ENCODE measurements around the gene PCK2. TPM values are rescaled to one million over a fixed set of nuclear protein-coding genes. Genes with fewer than 3 reads are reported as not detected.

The PCK2 gene
- total RNA-seq, 4 donors from 2014 or later: 15.4 to 29.0 (median 21.0) TPM

GRCh38 chr14:24150061-24150460, 56.0 kb downstream of the PCK2 start:
- 89 to 94% methylated on average over 9 of the region's 9 CpGs for WGBS, 2 donors
- no peak for DNase-seq (ENCODE audit: low spot score in 2 of 2)
- no peak for TF ChIP-seq POLR2A (IDR thresholded peaks at IDR 0.05)
- TF ChIP-seq CTCF (IDR thresholded peaks at IDR 0.05): no peak
- intact Hi-C loops (cut with DNase I; ENCODE audit: low total_unique reads): no loop called here
- H3K4me3 ChIP-seq (ENCODE audit: low read depth, poor library complexity, severe bottlenecking): no peak overlapping the region

GRCh38 chr14:24150567-24150966, 56.5 kb downstream of the PCK2 start:
- no peak overlapping the region for H3K4me3 ChIP-seq (ENCODE audit: low read depth, poor library complexity, severe bottlenecking)
- TF ChIP-seq POLR2A (IDR thresholded peaks at IDR 0.05) (no peak), CTCF (IDR thresholded peaks at IDR 0.05) (no peak)
- intact Hi-C loops (cut with DNase I; ENCODE audit: low total_unique reads): no loop called here
- peak in 1 of 2 donors; percentile 82 for DNase-seq (ENCODE audit: low spot score in 2 of 2)
- 87 to 92% methylated on average over 9 of the region's 9 CpGs for WGBS, 2 donors

GRCh38 chr14:24150993-24151392, 56.9 kb downstream of the PCK2 start:
- TF ChIP-seq POLR2A (IDR thresholded peaks at IDR 0.05) (no peak), CTCF (IDR thresholded peaks at IDR 0.05) (no peak)
- whole genome bisulfite sequencing, 2 donors: 90% methylated on average over 9 of the region's 9 CpGs
- no peak for DNase-seq (ENCODE audit: low spot score in 2 of 2)
- intact Hi-C loops (cut with DNase I; ENCODE audit: low total_unique reads): no loop called here
- H3K4me3 ChIP-seq (ENCODE audit: low read depth, poor library complexity, severe bottlenecking): no peak overlapping the region

- TF ChIP-seq POLR2A (IDR thresholded peaks at IDR 0.05): no peak
- peak in 1 of 3 donors; percentile 7 for TF ChIP-seq CTCF (IDR thresholded peaks at IDR 0.05)
- no peak overlapping the region for H3K4me3 ChIP-seq (ENCODE audit: low read depth, poor library complexity, severe bottlenecking)
- DNase-seq (ENCODE audit: low spot score in 2 of 2): no peak
- WGBS, 2 donors: 90 to 94% methylated on average over 13 to 16 of the region's 16 CpGs
- intact Hi-C loops (cut with DNase I; ENCODE audit: low total_unique reads): no loop called here
Measured at GRCh38 chr14:24151404-24152080, 57.4 kb downstream of the PCK2 start.

Small RNA genes lying within 50 kb of the gene (microRNA-seq; reads per million reads assigned to microRNA genes)
- 0 reads per million in 2 donors for gene MIR7703 (ENCODE audit: borderline number of aligned reads in 1 of 2, borderline replicate concordance in 2 of 2)

Other genes with a start within 250 kb of the PCK2 start
- gene DHRS4, start 140.5 kb upstream of the PCK2 start, total RNA-seq: 10 to 100 TPM; 29.9 to 54.0 (median 38.9) TPM
- gene DHRS4L2, start 105.4 kb upstream of the PCK2 start, total RNA-seq: 10 to 100 TPM; 15.8 to 40.4 (median 23.3) TPM
- 1 to 10 TPM; 2.8 to 7.6 (median 5.2) TPM for gene CARMIL3, start 42.3 kb upstream of the PCK2 start, total RNA-seq
- gene CPNE6, start 22.7 kb upstream of the PCK2 start, total RNA-seq: under 1 TPM in 1 of 4 donors, not detected in 3; 0.39 TPM
- 100 to 1,000 TPM in 1 of 4 donors, 10 to 100 TPM in 3; 53.3 to 134 (median 64.3) TPM for gene DCAF11, start 20.5 kb downstream of the PCK2 start, total RNA-seq
- 1 to 10 TPM in 2 of 4 donors, under 1 TPM in 1, not detected in 1; 0.52 to 2.4 (median 2.2) TPM for gene NRL, start 20.6 kb downstream of the PCK2 start, total RNA-seq
- 1 to 10 TPM in 2 of 4 donors, under 1 TPM in 1, not detected in 1; 0.61 to 1.3 (median 1.0) TPM for gene FITM1, start 36.3 kb downstream of the PCK2 start, total RNA-seq
- gene PSME1, start 41.9 kb downstream of the PCK2 start, total RNA-seq: 100 to 1,000 TPM in 3 of 4 donors, 10 to 100 TPM in 1; 81.3 to 125 (median 114) TPM
- gene EMC9, start 47.3 kb downstream of the PCK2 start, total RNA-seq: 10 to 100 TPM; 13.3 to 21.8 (median 20.6) TPM
- 10 to 100 TPM; 23.2 to 50.2 (median 31.2) TPM for gene PSME2, start 52.3 kb downstream of the PCK2 start, total RNA-seq
- gene RNF31, start 53.2 kb downstream of the PCK2 start, total RNA-seq: 10 to 100 TPM; 53.1 to 98.6 (median 77.3) TPM
- 10 to 100 TPM; 36.1 to 54.1 (median 44.2) TPM for gene IRF9, start 67.0 kb downstream of the PCK2 start, total RNA-seq
- 1 to 10 TPM; 1.2 to 7.1 (median 2.4) TPM for gene REC8, start 77.8 kb downstream of the PCK2 start, total RNA-seq
- gene IPO4, start 94.5 kb downstream of the PCK2 start, total RNA-seq: 10 to 100 TPM; 25.1 to 40.0 (median 32.6) TPM
- gene TM9SF1, start 101.1 kb downstream of the PCK2 start, total RNA-seq: 10 to 100 TPM; 44.6 to 64.4 (median 52.9) TPM
- gene TSSK4, start 111.4 kb downstream of the PCK2 start, total RNA-seq: not detected
- 10 to 100 TPM; 50.3 to 99.6 (median 68.1) TPM for gene CHMP4A, start 119.2 kb downstream of the PCK2 start, total RNA-seq
- 10 to 100 TPM in 3 of 4 donors, 1 to 10 TPM in 1; 9.7 to 12.2 (median 10.7) TPM for gene MDP1, start 121.8 kb downstream of the PCK2 start, total RNA-seq
- gene NEDD8, start 138.1 kb downstream of the PCK2 start, total RNA-seq: 100 to 1,000 TPM in 3 of 4 donors, 10 to 100 TPM in 1; 68.0 to 153 (median 107) TPM
- 10 to 100 TPM; 39.0 to 57.2 (median 49.0) TPM for gene GMPR2, start 138.6 kb downstream of the PCK2 start, total RNA-seq
- gene TINF2, start 148.3 kb downstream of the PCK2 start, total RNA-seq: 10 to 100 TPM; 52.5 to 70.9 (median 60.0) TPM
- 100 to 1,000 TPM; 160 to 283 (median 235) TPM for gene TGM1, start 168.9 kb downstream of the PCK2 start, total RNA-seq
- gene RABGGTA, start 177.3 kb downstream of the PCK2 start, total RNA-seq: 10 to 100 TPM; 35.5 to 69.4 (median 44.7) TPM
- 100 to 1,000 TPM in 1 of 4 donors, 10 to 100 TPM in 3; 55.0 to 112 (median 90.6) TPM for gene DHRS1, start 205.5 kb downstream of the PCK2 start, total RNA-seq
- 10 to 100 TPM; 13.8 to 20.4 (median 17.6) TPM for gene NOP9, start 205.5 kb downstream of the PCK2 start, total RNA-seq
- 10 to 100 TPM; 10.6 to 29.8 (median 25.1) TPM for gene CIDEB, start 213.7 kb downstream of the PCK2 start, total RNA-seq
- 100 to 1,000 TPM in 3 of 4 donors, 10 to 100 TPM in 1; 88.1 to 173 (median 147) TPM for gene LTB4R2, start 215.8 kb downstream of the PCK2 start, total RNA-seq
- 100 to 1,000 TPM in 1 of 4 donors, 10 to 100 TPM in 3; 58.9 to 118 (median 70.9) TPM for gene LTB4R, start 217.2 kb downstream of the PCK2 start, total RNA-seq
- gene ADCY4, start 240.8 kb downstream of the PCK2 start, total RNA-seq: 10 to 100 TPM in 3 of 4 donors, 1 to 10 TPM in 1; 6.7 to 22.8 (median 16.5) TPM
- 10 to 100 TPM in 1 of 4 donors, 1 to 10 TPM in 3; 6.3 to 18.0 (median 7.2) TPM for gene RIPK3, start 245.7 kb downstream of the PCK2 start, total RNA-seq

All from lower leg skin (tissue), 4 donors.